Aorta (tissue), 4 donors: ENCODE results near the gene OPALIN. TPM values are rescaled to one million over a fixed set of nuclear protein-coding genes. Genes with fewer than 3 reads are reported as not detected.

Experiments
- polyA plus RNA-seq, 2 donors: library from polyadenylated mRNA; stranded (reverse); fragments of 200-250 nt; gene quantifications; one replicate each; pipeline ENCODE4 v1.2.3, GENCODE V29; 2013
- total RNA-seq, 2 donors: library from RNA; stranded (reverse); fragmentation: NEBNext Ultra II Directional; extraction: Animal tissue kit (Norgen Biotek cat#: 25700); gene quantifications; one replicate each; pipeline ENCODE4 v1.2.1, GENCODE V29; 2021
- donor health status: healthy with polysubstance abuse.
- donor health status: Bipolar disorder and iron deficiency.
- donor health status: DM: no; HTN: no; CAD: no.
- donor health status: DM: yes; HTN: yes; CAD: no.

Gene OPALIN
- total and polyA plus RNA-seq, 4 donors = not detected

Other genes starting within 250 kb of the OPALIN start
- 10 to 100 TPM; 18.7 to 25.0 TPM for gene ZNF518A, start 228.7 kb downstream of the OPALIN start, total RNA-seq
- 1 to 10 TPM; 5.1 to 5.5 TPM for gene ZNF518A, start 228.7 kb downstream of the OPALIN start, polyA plus RNA-seq
- 10 to 100 TPM in 1 of 2 donors, 1 to 10 TPM in 1; 4.1 to 20.2 TPM for gene BLNK, start 87.4 kb downstream of the OPALIN start, total RNA-seq
- gene BLNK, start 87.4 kb downstream of the OPALIN start, polyA plus RNA-seq = 10 to 100 TPM in 1 of 2 donors, under 1 TPM in 1; 0.72 to 12.5 TPM
- not detected for gene DNTT, start 54.6 kb downstream of the OPALIN start, total RNA-seq
- gene DNTT, start 54.6 kb downstream of the OPALIN start, polyA plus RNA-seq = not detected
- under 1 TPM; 0.12 to 0.36 TPM for gene TLL2, start 154.9 kb upstream of the OPALIN start, total RNA-seq
- not detected for gene TLL2, start 154.9 kb upstream of the OPALIN start, polyA plus RNA-seq
- 100 to 1,000 TPM; 120 to 137 TPM for gene TM9SF3, start 228.0 kb upstream of the OPALIN start, total RNA-seq
- 10 to 100 TPM; 42.9 to 50.0 TPM for gene TM9SF3, start 228.0 kb upstream of the OPALIN start, polyA plus RNA-seq